HG02588 (cell line): ENCODE results near the gene C10orf90.

Experiments used
- ATAC-seq: cut with Tn5 transposase; IDR thresholded peaks from one replicate; pipeline ENCODE4 v1.9.1; 2021; ENCODE audit warnings: mild to moderate bottlenecking, moderate library complexity; ENCODE audit not compliant: unreplicated experiment

Gene C10orf90

DNA sequence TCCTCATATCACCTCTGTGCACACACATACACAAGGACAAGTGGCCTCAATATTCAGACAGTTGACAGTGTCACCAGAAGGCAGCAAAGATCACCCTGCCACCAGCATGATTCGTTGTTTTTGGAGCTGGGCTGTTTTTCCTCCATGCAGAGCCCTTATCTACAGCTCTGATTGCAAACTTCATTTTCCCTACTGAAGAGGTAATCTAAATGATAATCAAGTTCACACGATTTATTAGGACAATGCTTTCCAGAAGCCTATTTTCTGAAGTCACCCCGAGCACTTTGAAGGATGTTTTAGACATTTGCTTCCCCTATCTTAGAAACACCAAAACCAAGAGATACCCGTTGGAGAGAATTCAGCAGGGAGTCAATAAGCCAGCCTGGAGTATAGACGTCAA lies 236.3 kb downstream of the C10orf90 start:
- ATAC-seq = no peak

- no peak for ATAC-seq
Measured at GRCh38 chr10:126433351-126433750, 237.1 kb downstream of the C10orf90 start.

- no peak for ATAC-seq
Measured at GRCh38 chr10:126432507-126432906, 238.0 kb downstream of the C10orf90 start.

- ATAC-seq = no peak
Measured at GRCh38 chr10:126431816-126432215, 238.7 kb downstream of the C10orf90 start.

- no peak for ATAC-seq
Measured at GRCh38 chr10:126430512-126430911, 240.0 kb downstream of the C10orf90 start.

- no peak for ATAC-seq
Measured at GRCh38 chr10:126429275-126429674, 241.2 kb downstream of the C10orf90 start.

DNA sequence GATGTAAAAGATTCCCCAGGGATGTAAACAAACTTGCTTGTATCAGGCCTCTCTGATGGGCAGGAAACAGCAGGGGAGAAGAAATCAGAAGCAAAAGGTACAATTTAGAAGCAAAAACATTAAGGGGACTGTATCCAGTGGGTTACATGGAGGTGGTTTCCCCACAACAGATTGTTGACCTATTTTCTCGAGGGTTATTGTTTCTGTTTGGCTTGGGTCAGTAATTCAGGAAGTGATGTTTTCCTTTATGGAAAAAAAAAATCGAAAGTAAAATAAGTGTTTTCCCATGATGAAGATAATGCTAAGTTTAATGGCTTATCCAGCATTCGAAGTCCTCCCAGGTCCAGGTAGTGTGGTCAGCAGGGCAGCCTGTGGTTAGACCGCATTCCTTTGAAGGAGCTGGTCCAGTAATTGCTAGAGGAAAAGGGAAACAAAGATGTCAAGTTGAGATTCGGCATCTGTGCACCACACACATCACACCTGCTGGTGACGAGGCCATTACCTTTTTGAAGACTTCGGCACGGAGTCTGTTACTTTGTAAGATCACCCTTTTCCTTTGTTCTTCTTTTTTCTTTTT lies 244.9 kb downstream of the C10orf90 start:
- ATAC-seq = no peak

DNA sequence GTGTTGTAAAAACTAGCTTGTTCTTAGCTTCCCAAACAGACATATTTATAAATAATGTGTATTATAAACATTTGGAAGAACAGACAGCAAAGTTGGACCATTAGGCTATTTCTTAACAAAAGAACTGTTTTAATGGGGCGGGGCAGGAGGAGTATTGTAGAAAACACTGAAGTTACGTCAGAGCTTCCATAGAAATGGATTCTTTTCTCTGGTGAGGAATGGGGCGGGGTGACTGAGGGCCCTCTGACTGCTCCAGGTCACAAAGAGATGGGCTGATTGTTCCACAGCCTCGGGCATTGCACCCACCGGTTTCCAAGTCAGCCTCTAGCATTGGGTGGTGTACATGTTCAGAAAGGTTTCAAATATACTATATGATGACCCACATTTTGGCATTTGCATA lies 245.5 kb downstream of the C10orf90 start:
- no peak for ATAC-seq

DNA sequence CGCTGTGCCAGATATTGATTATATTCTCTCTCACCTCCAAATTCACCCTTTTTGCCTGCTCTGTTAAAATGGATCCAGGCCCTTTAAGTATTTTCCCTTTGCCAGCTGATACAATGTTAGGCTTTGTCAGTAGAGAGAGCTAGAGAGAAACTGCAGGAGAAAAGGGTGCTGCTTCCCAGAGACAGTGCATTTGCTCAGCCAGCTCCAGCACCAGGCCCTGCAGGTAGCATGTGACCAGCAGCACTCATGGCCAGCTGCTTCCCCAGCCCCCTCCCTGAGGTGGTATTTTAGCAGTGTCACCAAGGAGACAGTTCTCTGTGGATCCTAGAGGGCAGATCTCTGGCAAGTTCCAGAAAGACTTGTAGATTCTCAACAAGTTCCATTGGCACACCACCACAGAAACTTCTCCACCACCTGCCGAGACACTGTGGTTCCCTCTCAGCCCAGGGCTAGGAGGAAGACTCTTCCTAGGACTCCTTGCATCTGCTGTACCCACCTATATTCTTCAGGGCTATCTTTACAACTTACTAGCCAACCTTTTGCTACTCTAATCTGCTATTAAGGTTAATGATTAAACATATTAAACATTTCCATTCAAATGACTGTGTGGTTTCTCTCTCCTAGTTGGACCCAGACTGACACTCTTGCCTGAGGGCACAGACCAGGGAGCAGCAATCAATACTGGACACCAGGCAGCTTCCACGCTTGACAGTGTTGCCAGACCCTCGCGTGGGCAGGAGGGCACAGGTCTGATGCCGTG lies 246.6 kb downstream of the C10orf90 start:
- ATAC-seq = no peak

DNA sequence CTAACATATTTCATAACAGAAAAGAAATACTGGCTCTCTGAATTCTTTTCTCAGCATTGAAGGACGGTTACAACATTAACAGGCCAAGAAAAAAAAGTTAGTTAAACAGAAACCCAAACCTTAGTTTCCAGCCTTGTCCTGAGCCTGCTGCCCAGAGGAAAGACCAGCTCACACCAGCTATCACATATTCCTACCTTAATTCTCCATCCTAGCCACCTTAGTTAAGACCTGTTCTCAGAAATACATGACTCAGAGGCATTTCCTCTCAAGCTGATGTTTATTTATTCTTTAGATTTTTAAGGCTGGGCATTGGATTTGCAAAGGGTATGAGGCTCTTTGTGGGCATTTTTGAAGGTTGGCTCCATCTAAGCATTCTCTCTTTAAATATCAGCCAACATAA lies 247.9 kb downstream of the C10orf90 start:
- ATAC-seq = no peak

GRCh38 chr10:126421756-126422256 lies 248.7 kb downstream of the C10orf90 start:
- no peak for ATAC-seq

GRCh38 chr10:126420567-126421300 lies 249.8 kb downstream of the C10orf90 start:
- no peak for ATAC-seq

DNA sequence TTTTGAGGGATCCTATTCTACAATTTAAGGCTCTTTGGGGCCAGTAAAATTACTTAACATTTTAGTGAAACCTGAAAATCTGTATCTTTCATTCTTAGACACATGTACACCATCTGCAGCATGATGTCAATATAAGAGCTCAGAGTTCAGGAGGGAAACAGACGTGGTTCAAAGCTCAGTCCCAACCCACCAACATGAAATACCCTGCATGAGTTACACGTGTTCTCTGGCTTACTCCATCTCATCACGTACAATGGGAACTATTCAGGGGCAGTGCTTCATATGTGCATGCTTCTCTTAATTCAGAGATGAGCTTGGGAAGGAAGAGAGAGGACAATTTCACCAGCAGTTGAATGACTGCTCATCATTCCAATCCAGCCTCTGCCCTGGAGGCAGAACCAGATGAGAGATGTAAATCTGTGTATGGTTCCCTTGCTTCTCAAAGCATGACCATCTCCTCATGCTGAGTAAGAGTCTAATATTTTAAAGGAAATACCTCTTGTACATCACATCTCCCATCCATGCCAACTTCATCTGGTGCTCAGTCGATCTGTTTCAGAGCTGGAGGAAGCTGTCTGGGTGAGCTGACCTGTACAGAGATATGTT lies 253.2 kb downstream of the C10orf90 start:
- ATAC-seq = no peak

DNA sequence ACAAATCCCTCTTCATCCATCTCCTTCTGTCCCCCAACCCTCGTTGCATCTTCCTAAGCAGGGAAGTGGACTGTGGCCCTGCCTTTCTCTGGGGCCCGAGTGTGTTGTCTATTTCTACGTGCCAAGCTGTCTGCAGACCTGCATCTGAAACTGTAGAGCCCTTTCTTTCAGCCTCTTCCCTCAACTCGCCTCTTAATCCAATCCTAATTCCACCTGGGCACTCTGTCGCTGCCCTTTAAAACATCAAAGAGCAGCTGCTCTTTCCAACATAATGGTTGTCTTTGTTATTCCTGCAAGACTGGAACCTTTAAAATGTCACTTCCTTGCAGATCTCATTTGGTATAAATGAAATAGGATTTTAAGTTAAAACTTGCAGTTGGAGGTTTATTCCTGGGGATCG lies 260.7 kb downstream of the C10orf90 start:
- ATAC-seq = no peak

DNA sequence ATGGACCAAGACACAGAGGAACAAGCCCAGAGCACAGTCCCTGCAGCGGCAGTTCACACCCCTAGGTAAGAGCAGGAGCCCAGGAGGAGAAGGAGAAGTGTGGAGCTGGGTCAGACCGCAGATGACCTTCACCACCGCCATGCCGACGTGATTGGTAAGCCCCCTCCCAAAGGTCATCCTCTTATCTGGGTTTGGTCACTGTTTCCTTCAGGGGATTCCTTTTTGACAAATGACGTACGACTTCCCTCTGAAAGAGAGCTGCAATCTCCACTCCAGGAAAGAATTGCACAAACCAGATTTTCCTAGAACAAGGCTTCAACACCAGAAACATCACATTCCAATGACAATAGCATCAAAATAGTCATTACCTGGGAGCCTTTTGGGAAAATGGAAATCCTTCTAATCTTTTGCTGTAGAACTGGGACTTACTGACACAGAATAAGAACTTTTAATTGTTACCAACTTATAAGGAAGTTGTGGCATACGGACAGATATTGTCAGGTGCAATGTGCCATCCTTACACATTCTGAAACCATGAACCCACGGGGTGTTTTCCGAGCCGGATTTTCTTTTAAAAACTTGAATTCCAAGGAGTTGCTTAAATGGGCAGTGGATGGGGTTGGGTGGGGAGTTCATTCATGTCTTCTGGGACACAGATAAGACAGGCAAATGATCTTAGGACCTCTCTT lies 261.4 kb downstream of the C10orf90 start:
- ATAC-seq = no peak

DNA sequence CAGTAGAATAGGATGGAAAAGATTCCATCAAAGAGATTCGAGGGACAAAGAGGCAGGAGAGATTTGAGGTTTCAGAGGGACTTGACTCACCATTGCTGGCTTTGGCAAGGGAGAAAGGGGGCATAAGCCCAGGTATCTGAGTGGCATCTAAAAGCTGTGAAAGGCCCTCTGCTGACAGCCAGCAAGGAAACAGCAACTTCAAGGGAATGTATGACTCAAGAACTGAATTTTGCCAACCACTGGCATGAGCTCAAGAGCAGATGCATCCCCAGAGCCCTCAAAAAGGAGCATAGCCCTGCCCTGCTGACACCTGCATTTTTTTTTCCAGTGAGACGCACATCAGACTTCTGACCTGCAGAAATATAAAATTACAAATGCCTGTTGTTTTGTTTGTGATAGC lies 262.7 kb downstream of the C10orf90 start:
- ATAC-seq = no peak

- no peak for ATAC-seq
Measured at GRCh38 chr10:126405239-126405775, 265.2 kb downstream of the C10orf90 start.

DNA sequence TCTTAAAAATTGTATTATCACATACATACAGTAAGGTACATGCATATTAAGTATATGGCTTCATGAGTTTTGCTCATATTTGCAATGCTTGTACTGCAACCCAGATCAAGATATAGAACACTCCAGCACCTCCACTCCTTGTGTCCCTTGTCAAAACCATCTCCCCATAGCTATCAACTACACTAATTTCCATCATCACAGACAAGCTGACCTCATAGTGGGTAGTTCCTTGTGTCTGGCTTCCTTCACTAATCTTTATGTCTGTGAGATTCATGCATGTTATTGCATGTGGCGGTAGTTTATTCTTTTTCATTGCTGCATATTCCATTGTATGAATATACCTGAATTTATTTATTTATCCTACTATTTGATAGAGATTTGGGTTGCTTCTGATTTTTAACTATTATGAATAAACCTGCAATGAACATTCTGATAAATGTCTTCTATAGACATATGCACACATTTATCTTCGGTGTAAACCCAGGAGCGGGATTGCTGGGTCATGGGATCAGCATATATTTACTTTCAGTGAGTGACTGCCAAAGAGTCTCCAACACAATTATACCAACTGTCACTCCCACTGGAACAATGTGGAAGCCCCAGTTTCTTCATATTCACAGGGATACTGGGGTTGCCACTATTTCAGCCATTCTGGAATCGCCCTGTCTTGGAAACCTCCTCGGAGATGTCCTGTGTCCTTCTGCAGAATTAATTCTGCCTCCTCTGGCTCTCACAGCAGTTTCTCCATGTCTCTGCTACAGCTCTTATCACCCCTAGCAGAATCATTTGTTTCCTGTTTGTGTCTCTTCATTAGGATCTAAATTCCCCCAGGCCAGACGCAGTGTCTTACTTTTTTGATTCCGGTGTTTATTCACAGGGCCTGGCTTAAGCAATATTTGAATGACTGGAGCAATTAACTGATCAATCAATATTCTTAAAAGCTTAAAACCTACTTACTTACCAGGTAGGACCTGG lies 267.5 kb downstream of the C10orf90 start:
- ATAC-seq = no peak

DNA sequence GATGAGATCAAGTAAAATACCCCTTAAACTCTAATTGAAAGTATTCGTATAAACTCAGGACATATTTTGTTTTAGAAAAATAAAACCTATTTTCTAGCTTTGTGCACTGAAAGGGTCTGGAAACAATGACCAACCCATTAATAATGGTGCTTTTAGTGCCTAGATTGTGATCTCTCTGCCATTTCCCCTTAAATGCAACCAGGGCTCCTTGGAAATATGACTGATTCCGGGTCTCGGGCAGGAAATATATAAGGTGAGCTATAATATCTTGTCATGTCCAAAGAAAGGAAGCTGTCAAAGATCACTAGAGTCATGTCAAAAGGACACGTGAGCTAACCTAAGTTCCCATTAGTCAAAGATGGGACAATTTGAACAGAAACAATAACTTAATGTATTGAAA lies 269.9 kb downstream of the C10orf90 start:
- ATAC-seq = no peak
